ENCODE measurements around the gene ACOT11. TPM values are rescaled to one million over a fixed set of nuclear protein-coding genes. Genes with fewer than 3 reads are reported as not detected.

The ACOT11 gene
- total RNA-seq, 1 donor from 2014 or later: 0.51 TPM

- no peak overlapping the region for H3K4me2 ChIP-seq
- Mint-ChIP-seq H3K4me3 (no peak overlapping the region), H3K27ac (no peak overlapping the region), H3K36me3 (peaks cover 4% of the 10 kb centered on the region), H3K9me3 (peaks cover 13% of the 10 kb centered on the region), H3K4me1 (peaks cover 5% of the 10 kb centered on the region), H3K27me3 (ENCODE audit: insufficient read depth, low read depth) (peaks cover 7% of the 10 kb centered on the region)
- H3K4me3 ChIP-seq: no peak overlapping the region
- no peak for DNase-seq (ENCODE audit: low spot score)
- no peaks in the 10 kb centered on the region for H3K79me2 ChIP-seq (ENCODE audit: low read depth)
- no peaks in the 10 kb centered on the region for H3F3A ChIP-seq (ENCODE audit: low read depth)
- H3K9me3 ChIP-seq (ENCODE audit: low read depth): no peaks in the 10 kb centered on the region
- H3K4me1 ChIP-seq: no peaks in the 10 kb centered on the region
- H3K9ac ChIP-seq: no peak overlapping the region
- TF ChIP-seq, protein P1, sequence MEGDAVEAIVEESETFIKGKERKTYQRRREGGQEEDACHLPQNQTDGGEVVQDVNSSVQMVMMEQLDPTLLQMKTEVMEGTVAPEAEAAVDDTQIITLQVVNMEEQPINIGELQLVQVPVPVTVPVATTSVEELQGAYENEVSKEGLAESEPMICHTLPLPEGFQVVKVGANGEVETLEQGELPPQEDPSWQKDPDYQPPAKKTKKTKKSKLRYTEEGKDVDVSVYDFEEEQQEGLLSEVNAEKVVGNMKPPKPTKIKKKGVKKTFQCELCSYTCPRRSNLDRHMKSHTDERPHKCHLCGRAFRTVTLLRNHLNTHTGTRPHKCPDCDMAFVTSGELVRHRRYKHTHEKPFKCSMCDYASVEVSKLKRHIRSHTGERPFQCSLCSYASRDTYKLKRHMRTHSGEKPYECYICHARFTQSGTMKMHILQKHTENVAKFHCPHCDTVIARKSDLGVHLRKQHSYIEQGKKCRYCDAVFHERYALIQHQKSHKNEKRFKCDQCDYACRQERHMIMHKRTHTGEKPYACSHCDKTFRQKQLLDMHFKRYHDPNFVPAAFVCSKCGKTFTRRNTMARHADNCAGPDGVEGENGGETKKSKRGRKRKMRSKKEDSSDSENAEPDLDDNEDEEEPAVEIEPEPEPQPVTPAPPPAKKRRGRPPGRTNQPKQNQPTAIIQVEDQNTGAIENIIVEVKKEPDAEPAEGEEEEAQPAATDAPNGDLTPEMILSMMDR (IDR thresholded peaks at IDR 0.05): no peak
- no peak overlapping the region for H3K27ac ChIP-seq
- H3K27me3 ChIP-seq: no peaks in the 10 kb centered on the region
- no peaks in the 10 kb centered on the region for H3K36me3 ChIP-seq
- no peak overlapping the region for H2AFZ ChIP-seq (replicated peaks)
- H4K20me1 ChIP-seq (ENCODE audit: low read depth): no peaks in the 10 kb centered on the region
Measured at GRCh38 chr1:54556110-54556509, 8.1 kb downstream of the ACOT11 start.

- Histone ChIP-seq H2AFZ (replicated peaks) (no peak overlapping the region), H3K9me3 (ENCODE audit: low read depth) (no peaks in the 10 kb centered on the region), H3K9ac (no peak overlapping the region), H3K79me2 (ENCODE audit: low read depth) (no peaks in the 10 kb centered on the region), H3K27me3 (no peaks in the 10 kb centered on the region), H3F3A (ENCODE audit: low read depth) (no peaks in the 10 kb centered on the region), H3K4me1 (no peaks in the 10 kb centered on the region), H3K4me3 (no peak overlapping the region), H3K4me2 (no peak overlapping the region), H3K36me3 (no peaks in the 10 kb centered on the region), H3K27ac (no peak overlapping the region), H4K20me1 (ENCODE audit: low read depth) (no peaks in the 10 kb centered on the region)
- H3K9me3 Mint-ChIP-seq: peaks cover 13% of the 10 kb centered on the region
- H3K27ac Mint-ChIP-seq: no peak overlapping the region
- TF ChIP-seq, protein P1 (IDR thresholded peaks at IDR 0.05): no peak
- TF ChIP-seq EZH2 (IDR thresholded peaks at IDR 0.05) (no peak), EZH2phosphoT487 (IDR thresholded peaks at IDR 0.05) (no peak)
- H3K27me3 Mint-ChIP-seq (ENCODE audit: insufficient read depth, low read depth): peaks cover 7% of the 10 kb centered on the region
- peaks cover 4% of the 10 kb centered on the region for H3K36me3 Mint-ChIP-seq
- H3K4me3 Mint-ChIP-seq: no peak overlapping the region
- peaks cover 5% of the 10 kb centered on the region for H3K4me1 Mint-ChIP-seq
- no peak for DNase-seq (ENCODE audit: low spot score)
Measured at GRCh38 chr1:54557671-54558355, 9.8 kb downstream of the ACOT11 start.

DNA sequence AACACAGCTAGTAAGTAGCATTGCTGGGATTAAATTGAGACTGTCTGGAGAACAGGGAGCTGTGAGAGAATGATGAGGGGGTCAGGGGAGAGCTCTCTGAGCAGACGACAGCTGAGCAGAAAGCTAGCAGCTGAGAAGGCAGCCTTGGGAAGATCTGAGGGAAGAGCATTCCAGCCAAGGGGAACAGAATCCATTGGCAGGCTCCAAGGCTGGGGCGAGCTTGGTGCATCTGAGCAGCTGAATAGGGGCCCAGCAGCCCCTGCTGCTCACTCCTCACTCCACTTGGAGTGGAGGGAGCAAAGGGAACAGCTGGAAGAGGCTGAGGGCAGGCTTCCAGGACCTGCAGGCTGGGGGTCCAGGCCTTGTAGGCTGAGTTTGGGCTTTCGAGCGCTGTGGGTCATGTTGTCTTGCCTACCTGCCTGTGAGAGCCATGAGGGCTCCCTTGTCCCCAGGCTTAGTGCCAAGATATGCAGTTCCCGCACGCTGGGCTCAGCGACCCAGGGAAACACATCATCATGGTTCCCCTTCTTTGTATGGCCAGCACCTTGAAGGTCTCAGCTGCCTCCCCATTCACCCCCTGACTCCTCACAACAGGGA lies 10.5 kb downstream of the ACOT11 start:
- peaks cover 16% of the 10 kb centered on the region for H3K9me3 Mint-ChIP-seq
- peaks cover 4% of the 10 kb centered on the region for H3K36me3 Mint-ChIP-seq
- H3K4me3 Mint-ChIP-seq: no peak overlapping the region
- no peak for DNase-seq (ENCODE audit: low spot score)
- Histone ChIP-seq H3K79me2 (ENCODE audit: low read depth) (no peaks in the 10 kb centered on the region), H3K27ac (no peak overlapping the region), H3K4me3 (no peak overlapping the region), H3K4me1 (no peaks in the 10 kb centered on the region), H3K27me3 (no peaks in the 10 kb centered on the region), H3K9me3 (ENCODE audit: low read depth) (no peaks in the 10 kb centered on the region), H4K20me1 (ENCODE audit: low read depth) (no peaks in the 10 kb centered on the region), H2AFZ (replicated peaks) (no peak overlapping the region), H3K9ac (no peak overlapping the region), H3K36me3 (no peaks in the 10 kb centered on the region), H3K4me2 (no peak overlapping the region), H3F3A (ENCODE audit: low read depth) (no peaks in the 10 kb centered on the region)
- peaks cover 5% of the 10 kb centered on the region for H3K4me1 Mint-ChIP-seq
- TF ChIP-seq EZH2 (IDR thresholded peaks at IDR 0.05): no peak
- TF ChIP-seq, protein P1 (IDR thresholded peaks at IDR 0.05): no peak
- no peak for TF ChIP-seq EZH2phosphoT487 (IDR thresholded peaks at IDR 0.05)
- H3K27me3 Mint-ChIP-seq (ENCODE audit: insufficient read depth, low read depth): peaks cover 7% of the 10 kb centered on the region
- H3K27ac Mint-ChIP-seq: peak overlapping the region; percentile 53

Data from neural progenitor cell (in vitro differentiated cells).